Endodermal cell (in vitro differentiated cells): ENCODE measurements around the gene ETV6. TPM values are rescaled to one million over a fixed set of nuclear protein-coding genes. Genes with fewer than 3 reads are reported as not detected.

Source experiments
- DNase-seq: peaks from one replicate; pipeline ENCODE4 v3.0.0-alpha.2; 2017
- H3K27ac ChIP-seq: 2 replicates; pipeline ENCODE4 v1.5.1; 2013; ENCODE audit warnings: mild to moderate bottlenecking, low read depth, low read length, moderate library complexity
- H3K27me3 ChIP-seq: 2 replicates; pipeline ENCODE4 v1.6.1; 2013; ENCODE audit warnings: mild to moderate bottlenecking, low read length, moderate library complexity; ENCODE audit not compliant: insufficient read depth, control insufficient read depth, poor library complexity, severe bottlenecking
- H3K36me3 ChIP-seq: 2 replicates; pipeline ENCODE4 v1.7.0; 2013; ENCODE audit warnings: mild to moderate bottlenecking, low read length, moderate library complexity; ENCODE audit not compliant: control insufficient read depth, insufficient read depth
- H3K4me1 ChIP-seq: one replicate; pipeline ENCODE4 v1.7.0; 2013; ENCODE audit warnings: low read length; ENCODE audit not compliant: control insufficient read depth, insufficient read depth
- H3K4me3 ChIP-seq: 2 replicates; pipeline ENCODE4 v1.5.1; 2013; ENCODE audit warnings: mild to moderate bottlenecking, low read length, moderate library complexity
- H3K9ac ChIP-seq: 2 replicates; pipeline ENCODE4 v1.6.1; 2013; ENCODE audit warnings: mild to moderate bottlenecking, low read length, moderate library complexity; ENCODE audit not compliant: poor library complexity, severe bottlenecking; ENCODE audit errors: extremely low read depth
- H3K9me3 ChIP-seq: 2 replicates; pipeline ENCODE4 v1.6.1; 2013; ENCODE audit warnings: mild to moderate bottlenecking, low read length, moderate library complexity; ENCODE audit not compliant: control insufficient read depth
- H3K27ac Mint-ChIP-seq: 2 replicates; pipeline ENCODE4 v1.8.0; 2020; ENCODE audit warnings: mixed read lengths
- H3K27me3 Mint-ChIP-seq: 2 replicates; pipeline ENCODE4 v1.8.0; 2021; ENCODE audit warnings: mild to moderate bottlenecking, mixed read lengths; ENCODE audit not compliant: insufficient read depth
- H3K36me3 Mint-ChIP-seq: 2 replicates; pipeline ENCODE4 v1.8.0; 2020; ENCODE audit warnings: low read depth, mixed read lengths
- H3K4me1 Mint-ChIP-seq: 2 replicates; pipeline ENCODE4 v1.8.0; 2020; ENCODE audit warnings: mixed read lengths
- H3K4me3 Mint-ChIP-seq: 2 replicates; pipeline ENCODE4 v1.8.0; 2020; ENCODE audit warnings: mild to moderate bottlenecking, moderate library complexity, mixed read lengths
- H3K9me3 Mint-ChIP-seq: 2 replicates; pipeline ENCODE4 v1.8.0; 2020; ENCODE audit warnings: mild to moderate bottlenecking, mixed read lengths
- WGBS, 2 experiments: methylation state at CpG; one replicate each; pipeline versions ENCODE4 v1.1.5 to v1.1.7; 2013; ENCODE audit warnings: missing lambda C conversion rate in 2 of 2, mixed read lengths in 1 of 2; ENCODE audit not compliant: insufficient coverage in 1 of 2, insufficient read length in 1 of 2; 5-methylcytosine and 5-hydroxymethylcytosine counted together
- total RNA-seq, 2 donors: library from RNA; stranded (reverse); fragmentation: NEBNext Ultra II Directional in 1 of 2; extraction: Animal tissue kit (Norgen Biotek cat#: 25700) in 1 of 2; gene quantifications; 2 replicates in 1 of 2; 3 replicates in 1 of 2; pipeline ENCODE4 v1.2.1, GENCODE V29; 2021
- TF ChIP-seq, protein P1 (sequence below): fragments of 200-600 bp; sonication (generic); conservative IDR thresholded peaks from 2 replicates; pipeline ENCODE4 v1.5.0; 2021; ENCODE audit warnings: antibody characterized with exemption, mild to moderate bottlenecking

Gene ETV6
- total RNA-seq, 2 donors from 2014 or later: 9.3 to 22.1 TPM

DNA sequence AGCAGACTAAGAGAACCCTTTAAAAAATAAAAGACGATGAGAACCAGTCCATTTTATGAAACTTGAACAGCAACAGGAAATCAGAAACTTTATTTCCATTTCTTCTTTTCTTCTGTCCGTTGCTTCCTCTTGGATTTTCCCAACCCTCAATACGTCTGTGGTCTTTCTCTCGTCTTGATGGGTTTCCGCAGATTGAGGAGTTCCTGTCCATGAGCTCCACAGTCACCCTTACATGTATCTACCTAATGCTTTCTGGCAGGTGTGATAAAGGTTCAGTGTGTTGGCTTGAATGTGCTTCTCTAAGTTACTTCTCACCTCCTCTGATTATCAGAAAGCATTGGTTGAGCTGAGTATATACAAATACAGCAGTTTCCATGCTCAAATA lies 110.0 kb downstream of the ETV6 start:
- Histone ChIP-seq H3K4me1 (peaks cover 19% of the 10 kb centered on the region), H3K9ac (no peak overlapping the region), H3K27me3 (peaks cover 50% of the 10 kb centered on the region), H3K36me3 (no peaks in the 10 kb centered on the region), H3K9me3 (no peaks in the 10 kb centered on the region), H3K4me3 (no peak overlapping the region), H3K27ac (no peak overlapping the region)
- Mint-ChIP-seq H3K36me3 (no peaks in the 10 kb centered on the region), H3K4me1 (peaks cover 36% of the 10 kb centered on the region), H3K27ac (no peak overlapping the region), H3K27me3 (peaks cover 59% of the 10 kb centered on the region), H3K9me3 (no peaks in the 10 kb centered on the region), H3K4me3 (no peak overlapping the region)
- WGBS, 2 experiments: 98 to 100% methylated on average over 1 to 5 of the region's 5 CpGs
- no peak for DNase-seq
- TF ChIP-seq, protein P1, sequence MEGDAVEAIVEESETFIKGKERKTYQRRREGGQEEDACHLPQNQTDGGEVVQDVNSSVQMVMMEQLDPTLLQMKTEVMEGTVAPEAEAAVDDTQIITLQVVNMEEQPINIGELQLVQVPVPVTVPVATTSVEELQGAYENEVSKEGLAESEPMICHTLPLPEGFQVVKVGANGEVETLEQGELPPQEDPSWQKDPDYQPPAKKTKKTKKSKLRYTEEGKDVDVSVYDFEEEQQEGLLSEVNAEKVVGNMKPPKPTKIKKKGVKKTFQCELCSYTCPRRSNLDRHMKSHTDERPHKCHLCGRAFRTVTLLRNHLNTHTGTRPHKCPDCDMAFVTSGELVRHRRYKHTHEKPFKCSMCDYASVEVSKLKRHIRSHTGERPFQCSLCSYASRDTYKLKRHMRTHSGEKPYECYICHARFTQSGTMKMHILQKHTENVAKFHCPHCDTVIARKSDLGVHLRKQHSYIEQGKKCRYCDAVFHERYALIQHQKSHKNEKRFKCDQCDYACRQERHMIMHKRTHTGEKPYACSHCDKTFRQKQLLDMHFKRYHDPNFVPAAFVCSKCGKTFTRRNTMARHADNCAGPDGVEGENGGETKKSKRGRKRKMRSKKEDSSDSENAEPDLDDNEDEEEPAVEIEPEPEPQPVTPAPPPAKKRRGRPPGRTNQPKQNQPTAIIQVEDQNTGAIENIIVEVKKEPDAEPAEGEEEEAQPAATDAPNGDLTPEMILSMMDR: no peak

DNA sequence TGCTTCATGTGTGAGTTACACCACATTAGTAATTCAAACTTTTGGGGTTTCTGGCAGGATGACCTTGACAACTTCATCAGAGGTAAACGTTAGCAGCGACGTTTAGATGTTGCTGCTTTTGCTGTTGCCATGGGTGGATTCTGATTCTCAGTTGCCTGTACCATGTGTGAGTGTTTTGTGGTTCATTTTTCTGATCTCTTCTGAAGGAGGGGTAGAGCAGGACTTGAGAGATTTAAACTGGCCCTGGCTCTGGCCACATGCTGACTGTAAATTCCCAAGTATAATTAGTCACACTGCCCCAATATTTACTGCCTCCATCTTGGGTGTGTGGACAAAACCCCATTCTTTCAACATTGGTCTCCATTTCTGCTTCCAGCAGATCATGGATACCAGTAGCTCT lies 110.4 kb downstream of the ETV6 start:
- WGBS, 2 experiments: 96 to 100% methylated on average over 1 to 3 of the region's 3 CpGs
- TF ChIP-seq, protein P1: no peak
- no peak overlapping the region for H3K27ac Mint-ChIP-seq

DNA sequence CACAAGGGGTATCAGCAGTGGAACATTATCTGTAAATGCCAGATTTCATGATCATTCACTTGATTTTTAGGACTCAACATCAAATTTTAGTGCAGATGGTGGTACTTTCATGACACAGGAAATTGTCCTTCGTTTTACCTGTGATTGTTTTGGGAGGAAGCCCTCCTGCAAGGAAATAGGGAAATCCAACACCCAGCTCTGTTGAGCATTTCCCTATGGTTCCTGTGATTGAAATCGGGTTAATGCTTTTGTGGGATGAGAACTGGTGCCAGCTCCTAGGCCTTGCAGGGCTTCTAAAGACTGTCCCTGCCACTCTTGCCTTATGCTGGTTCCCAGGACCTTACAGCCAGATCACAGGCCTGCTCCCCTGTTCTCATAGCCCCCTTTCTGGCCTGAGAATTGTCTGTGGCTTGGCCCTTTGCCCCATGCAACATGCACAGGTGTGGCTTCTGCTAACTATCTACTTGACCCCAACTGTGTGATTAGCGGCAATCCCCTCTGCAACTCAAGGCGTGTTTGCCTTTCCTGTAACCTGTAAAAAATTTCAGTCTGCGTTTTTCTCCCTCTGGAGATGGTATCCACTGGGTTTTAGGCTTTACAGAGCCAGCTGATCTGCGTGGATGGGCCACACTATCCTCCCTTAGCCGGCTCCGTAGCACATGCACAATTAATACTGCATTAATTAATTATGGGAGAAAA lies 112.5 kb downstream of the ETV6 start:
- no peak overlapping the region for H3K27ac Mint-ChIP-seq
- peaks cover 39% of the 10 kb centered on the region for H3K27me3 Mint-ChIP-seq
- Histone ChIP-seq H3K27me3 (peaks cover 32% of the 10 kb centered on the region), H3K27ac (no peak overlapping the region), H3K36me3 (no peaks in the 10 kb centered on the region), H3K9ac (no peak overlapping the region), H3K9me3 (no peaks in the 10 kb centered on the region), H3K4me3 (no peak overlapping the region), H3K4me1 (peaks cover 5% of the 10 kb centered on the region)
- peaks cover 36% of the 10 kb centered on the region for H3K4me1 Mint-ChIP-seq
- TF ChIP-seq, protein P1: no peak
- no peak for DNase-seq
- whole genome bisulfite sequencing, 2 experiments: 94 to 95% methylated on average over 5 to 8 of the region's 8 CpGs
- H3K9me3 Mint-ChIP-seq: no peaks in the 10 kb centered on the region
- H3K4me3 Mint-ChIP-seq: no peak overlapping the region
- H3K36me3 Mint-ChIP-seq: no peaks in the 10 kb centered on the region

More for the DNA sequence above, 110.4 kb downstream of the ETV6 start:
- H3K4me3 ChIP-seq: no peak overlapping the region
- Mint-ChIP-seq H3K36me3 (no peaks in the 10 kb centered on the region), H3K4me3 (no peak overlapping the region), H3K27me3 (peaks cover 55% of the 10 kb centered on the region), H3K9me3 (no peaks in the 10 kb centered on the region), H3K4me1 (peaks cover 33% of the 10 kb centered on the region)
- no peaks in the 10 kb centered on the region for H3K9me3 ChIP-seq
- DNase-seq: peak; percentile 24
- peaks cover 15% of the 10 kb centered on the region for H3K4me1 ChIP-seq
- H3K27me3 ChIP-seq: peaks cover 46% of the 10 kb centered on the region
- no peak overlapping the region for H3K27ac ChIP-seq
- H3K9ac ChIP-seq: no peak overlapping the region
- no peaks in the 10 kb centered on the region for H3K36me3 ChIP-seq
